NCI-H2227 (cell line): ENCODE results near the gene SRSF6.

ENCODE experiments used
- DNase-seq: peaks from one replicate; lab custom pipeline; 2025; ENCODE audit not compliant: unreplicated experiment; lab: John Stamatoyannopoulos, UW

The SRSF6 gene

GRCh38 chr20:43448748-43449535, 8.8 kb upstream of the SRSF6 start:
- DNase-seq: peak; percentile 63

- no peak for DNase-seq
Measured at GRCh38 chr20:43450841-43451799, 6.6 kb upstream of the SRSF6 start.

- DNase-seq: no peak
Measured at GRCh38 chr20:43452404-43453126, 5.1 kb upstream of the SRSF6 start.

- DNase-seq: peak; percentile 20
Measured at GRCh38 chr20:43456252-43456651, 1.4 kb upstream of the SRSF6 start.

- DNase-seq: peak; percentile 94
Measured at GRCh38 chr20:43456809-43457639, 672 bp upstream of the SRSF6 start.

- no peak for DNase-seq
Measured at GRCh38 chr20:43458422-43458924, 777 bp downstream of the SRSF6 start.

- peak; percentile 24 for DNase-seq
Measured at GRCh38 chr20:43459022-43459942, 1.6 kb downstream of the SRSF6 start.

- DNase-seq: no peak
Measured at GRCh38 chr20:43460172-43460829, 2.6 kb downstream of the SRSF6 start.

- DNase-seq: no peak
Measured at GRCh38 chr20:43460830-43461200, 3.1 kb downstream of the SRSF6 start.

- DNase-seq: no peak
Measured at GRCh38 chr20:43461894-43462659, 4.4 kb downstream of the SRSF6 start.

GRCh38 chr20:43462660-43463526, 5.2 kb downstream of the SRSF6 start:
- DNase-seq: no peak

- no peak for DNase-seq
Measured at GRCh38 chr20:43463527-43464218, 6.0 kb downstream of the SRSF6 start.

GRCh38 chr20:43464219-43464790, 6.6 kb downstream of the SRSF6 start:
- DNase-seq: no peak

- no peak for DNase-seq
Measured at GRCh38 chr20:43465625-43465943, 7.9 kb downstream of the SRSF6 start.

- DNase-seq: no peak
Measured at GRCh38 chr20:43467589-43467988, 9.9 kb downstream of the SRSF6 start.

- no peak for DNase-seq
Measured at GRCh38 chr20:43472671-43473380, 15.1 kb downstream of the SRSF6 start.
